HEK293T (cell line): ENCODE measurements around the gene LRRC4C.

ENCODE experiments used
- BHLHE40 ChIP-seq: fragments of 450-650 bp; IDR thresholded peaks from 2 replicates; pipeline ENCODE4 v1.6.1; 2016; ENCODE audit warnings: mild to moderate bottlenecking, moderate library complexity, borderline replicate concordance
- FOXA1 ChIP-seq: fragments of 450-650 bp; IDR thresholded peaks from 2 replicates; pipeline ENCODE4 v1.6.1; 2016; ENCODE audit warnings: mild to moderate bottlenecking
- FOXM1 ChIP-seq: fragments of 450-650 bp; IDR thresholded peaks from 2 replicates; pipeline ENCODE4 v1.6.1; 2017; ENCODE audit warnings: mild to moderate bottlenecking, borderline replicate concordance
- HDGF ChIP-seq: fragments of 450-650 bp; IDR thresholded peaks from 2 replicates; pipeline ENCODE4 v1.6.1; 2017; ENCODE audit warnings: antibody characterized with exemption, borderline replicate concordance

- TF ChIP-seq HDGF: no peak
- no peak for TF ChIP-seq FOXA1
- TF ChIP-seq FOXM1: no peak
- no peak for TF ChIP-seq BHLHE40
Observed at GRCh38 chr11:41020259-41020658, 439.2 kb downstream of the LRRC4C start.
